Left lobe of liver (tissue), 2 donors: ENCODE measurements around the gene CCDC137. TPM values are rescaled to one million over a fixed set of nuclear protein-coding genes. Genes with fewer than 3 reads are reported as not detected.

ENCODE experiments used
- ATAC-seq: fragments of 200-7000 bp; cut with Tn5 transposase; one replicate; pipeline ENCODE4 v1.9.1; 2020; ENCODE audit warnings: mild to moderate bottlenecking, moderate library complexity
- DNase-seq: peaks from one replicate; pipeline ENCODE4 v3.0.0-alpha.2; 2020; ENCODE audit warnings: low spot score
- total RNA-seq: library from RNA; stranded (reverse); gene quantifications from one replicate; pipeline ENCODE4 v1.2.1, GENCODE V29; 2021
- donor health status: DM: no; HTN: no; CAD: no; lungs with moderate emphysema.
- donor health status: DM: no; HTN: yes; CAD: no.

Gene CCDC137
- total RNA-seq, 1 donor from 2014 or later = 7.0 TPM

- peak; percentile 71 for ATAC-seq
- peak; percentile 95 for DNase-seq
Measured at GRCh38 chr17:81713556-81714411, 47.2 kb downstream of the CCDC137 start.

GRCh38 chr17:81714412-81715106 is 48.0 kb downstream of the CCDC137 start:
- ATAC-seq = no peak
- no peak for DNase-seq

- DNase-seq = no peak
- no peak for ATAC-seq
Measured at GRCh38 chr17:81715107-81715871, 48.8 kb downstream of the CCDC137 start.

- DNase-seq (no peak), ATAC-seq (no peak)
Measured at GRCh38 chr17:81715872-81716673, 49.5 kb downstream of the CCDC137 start.

GRCh38 chr17:81716674-81716996 is 50.1 kb downstream of the CCDC137 start:
- no peak for ATAC-seq
- no peak for DNase-seq

- DNase-seq (no peak), ATAC-seq (no peak)
Measured at GRCh38 chr17:81717049-81717765, 50.7 kb downstream of the CCDC137 start.

DNA sequence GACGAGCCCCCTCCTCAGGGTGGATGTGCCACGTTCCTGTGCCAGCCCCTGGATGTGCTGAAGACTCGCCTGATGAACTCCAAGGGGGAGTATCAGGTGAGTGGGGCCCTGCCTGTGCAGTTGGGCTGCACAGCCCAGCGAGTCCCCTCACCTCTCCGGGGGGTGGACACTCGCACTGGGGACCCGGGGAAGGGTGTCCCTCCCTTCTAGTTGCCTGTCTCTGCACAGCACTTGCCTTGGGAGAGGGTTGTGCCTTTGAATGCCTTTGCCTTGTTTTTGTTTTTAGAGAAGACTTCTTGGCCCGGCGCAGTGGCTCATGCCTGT is 51.2 kb downstream of the CCDC137 start:
- no peak for ATAC-seq

DNA sequence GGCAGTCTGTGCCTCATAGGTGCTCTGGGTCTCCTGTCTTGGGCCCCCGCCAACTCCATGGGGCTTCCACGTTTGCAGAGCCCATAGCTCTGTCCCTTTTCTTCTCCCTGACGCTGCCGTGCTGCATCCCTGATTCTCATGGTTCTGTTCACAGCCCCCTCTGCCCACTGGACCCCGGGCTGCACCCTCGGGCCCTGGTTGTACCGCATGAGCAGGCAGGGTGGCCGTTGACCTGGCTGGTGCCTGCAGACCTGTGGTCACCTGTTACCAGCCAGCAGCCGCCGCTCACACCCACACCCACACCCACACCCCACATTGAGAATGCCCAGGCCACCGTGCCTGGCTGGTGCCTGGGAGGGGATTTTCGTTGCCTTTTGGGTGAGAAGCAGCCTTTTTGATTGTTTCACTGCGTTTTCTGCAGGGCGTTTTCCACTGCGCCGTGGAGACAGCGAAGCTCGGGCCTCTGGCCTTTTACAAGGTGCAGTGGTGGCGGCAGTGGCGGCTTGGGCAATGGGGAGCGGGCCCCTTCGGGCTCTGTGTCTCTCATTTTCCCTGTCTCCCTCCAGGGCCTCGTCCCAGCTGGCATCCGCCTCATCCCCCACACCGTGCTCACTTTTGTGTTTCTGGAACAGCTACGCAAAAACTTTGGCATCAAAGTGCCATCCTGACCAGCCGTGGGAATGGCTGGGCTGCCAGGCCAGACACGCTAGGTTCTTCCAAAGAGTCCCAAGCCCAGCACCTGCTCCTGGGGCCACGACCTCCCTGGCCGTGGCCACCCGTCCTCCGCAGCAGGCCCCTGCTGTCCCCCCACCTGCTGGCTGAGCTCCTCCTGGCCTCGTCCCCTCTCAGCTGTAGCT is 53.1 kb downstream of the CCDC137 start:
- no peak for DNase-seq
- ATAC-seq = peak; percentile 3

More for the DNA sequence above, 51.2 kb downstream of the CCDC137 start:
- no peak for DNase-seq

DNA sequence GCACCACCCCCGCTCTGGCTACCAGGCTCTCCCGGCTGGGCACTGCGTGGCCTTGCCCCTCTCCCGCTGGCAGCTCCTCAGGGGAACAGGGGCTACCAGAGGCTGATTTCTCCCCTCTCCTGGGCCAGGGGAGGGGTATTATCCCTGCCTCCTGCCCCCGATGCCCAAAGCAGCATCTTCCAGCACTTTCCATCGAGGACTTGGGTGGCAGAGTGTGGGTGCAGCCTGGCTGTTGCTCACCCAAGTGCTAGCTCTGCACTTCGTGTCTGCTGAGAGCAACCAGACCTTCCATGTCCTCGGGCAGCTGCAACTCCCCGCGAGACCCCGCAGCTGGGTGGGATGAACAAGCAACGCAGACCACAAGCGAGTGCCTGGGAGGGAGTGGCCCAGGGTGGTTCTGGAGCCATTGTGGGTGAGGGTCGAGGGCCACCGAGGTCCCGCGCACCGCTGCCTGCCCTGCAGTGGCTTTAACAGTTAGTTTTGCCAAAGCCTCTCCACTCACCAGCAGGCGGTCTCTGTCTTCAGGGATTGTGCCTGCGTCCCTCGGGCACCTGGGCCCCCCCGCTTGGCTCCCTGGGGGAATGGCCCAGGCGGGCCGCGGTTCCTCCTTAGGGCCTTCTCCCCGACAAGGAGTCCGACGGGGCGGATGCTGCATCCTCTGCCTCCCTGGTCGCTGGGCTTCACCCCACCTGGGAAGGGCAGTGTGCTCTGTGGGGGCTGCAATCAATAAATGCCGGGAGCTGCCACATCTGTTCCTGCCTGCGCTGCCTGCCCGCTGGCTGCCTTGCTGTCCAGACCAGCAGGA is 53.9 kb downstream of the CCDC137 start:
- no peak for DNase-seq
- ATAC-seq = no peak

DNA sequence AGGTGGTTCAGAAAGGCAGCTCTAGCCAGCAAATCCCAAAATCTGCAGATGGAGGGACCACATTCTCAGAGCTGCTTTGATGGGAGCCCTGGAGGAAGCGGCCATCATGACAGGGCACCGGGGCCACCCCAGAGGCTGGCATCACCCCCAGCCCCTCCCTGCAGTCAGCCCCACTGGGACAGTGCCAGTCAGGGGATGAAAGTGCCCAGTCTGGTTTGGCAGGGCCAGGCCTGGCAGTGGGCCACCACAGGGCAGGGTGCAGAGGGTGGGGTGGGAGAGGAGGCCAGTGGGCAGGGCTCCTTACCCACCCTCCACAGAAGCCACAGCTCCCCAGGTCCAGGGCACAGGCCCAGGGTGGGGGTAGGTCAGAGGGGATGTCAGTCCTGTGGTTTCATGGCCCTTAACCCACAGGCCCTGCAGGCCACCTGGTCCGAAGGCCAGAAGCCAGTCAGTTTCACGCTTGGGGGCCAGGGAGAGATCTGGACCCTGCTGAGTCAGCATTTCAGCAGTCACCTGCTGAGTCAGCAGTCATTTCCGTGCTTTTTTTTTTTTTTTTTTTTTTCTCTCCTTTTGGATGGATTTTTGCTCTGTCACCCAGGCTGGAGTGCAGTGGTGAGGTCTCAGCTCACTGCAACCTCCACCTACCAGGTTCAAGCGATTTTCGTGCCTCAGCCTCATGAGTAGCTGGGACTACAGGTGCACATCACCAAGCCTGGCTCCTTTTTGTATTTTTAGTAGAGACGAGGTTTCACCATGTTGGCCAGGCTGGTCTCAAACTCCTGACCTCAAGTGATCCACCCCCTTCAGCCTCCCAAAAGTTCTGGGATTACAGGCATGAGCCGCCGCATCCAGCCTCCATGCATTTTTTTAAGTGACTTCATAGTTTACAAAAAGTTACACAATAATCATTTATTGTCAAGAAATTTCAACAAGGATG is 55.9 kb downstream of the CCDC137 start:
- ATAC-seq (peak; percentile 82), DNase-seq (peak; percentile 99)

Other genes starting within 250 kb of the CCDC137 start
- 264 TPM for gene ACTG1, start 153.9 kb upstream of the CCDC137 start, total RNA-seq
- 0.18 TPM for gene FSCN2, start 138.4 kb upstream of the CCDC137 start, total RNA-seq
- 18.9 TPM for gene FAAP100, start 114.4 kb upstream of the CCDC137 start, total RNA-seq
- gene NPLOC4, start 29.6 kb upstream of the CCDC137 start, total RNA-seq = 49.5 TPM
- gene TSPAN10, start 29.5 kb upstream of the CCDC137 start, total RNA-seq = 1.5 TPM
- gene PDE6G, start 10.2 kb upstream of the CCDC137 start, total RNA-seq = 0.40 TPM
- gene OXLD1, start 132 bp upstream of the CCDC137 start, total RNA-seq = 18.3 TPM
- gene ARL16, start 17.1 kb downstream of the CCDC137 start, total RNA-seq = 5.1 TPM
- 40.3 TPM for gene HGS, start 17.3 kb downstream of the CCDC137 start, total RNA-seq
- gene MRPL12, start 36.6 kb downstream of the CCDC137 start, total RNA-seq = 75.7 TPM
- gene SLC25A10, start 45.5 kb downstream of the CCDC137 start, total RNA-seq = 105 TPM
- 109 TPM for gene GCGR, start 137.4 kb downstream of the CCDC137 start, total RNA-seq
- gene MCRIP1, start 166.6 kb downstream of the CCDC137 start, total RNA-seq = 17.9 TPM
- not detected for gene PPP1R27, start 168.3 kb downstream of the CCDC137 start, total RNA-seq
- gene P4HB, start 193.8 kb downstream of the CCDC137 start, total RNA-seq = 1,392 TPM
- 109 TPM for gene ARHGDIA, start 204.6 kb downstream of the CCDC137 start, total RNA-seq
- 14.5 TPM for gene ALYREF, start 224.8 kb downstream of the CCDC137 start, total RNA-seq
- gene ANAPC11, start 225.0 kb downstream of the CCDC137 start, total RNA-seq = 95.7 TPM
- gene NPB, start 235.5 kb downstream of the CCDC137 start, total RNA-seq = 0.13 TPM
- 113 TPM for gene PCYT2, start 244.7 kb downstream of the CCDC137 start, total RNA-seq